ENCODE measurements around the gene KIF3A.
"Not testable (repeated sequence)": the region's sequence is repeated elsewhere in the genome, so short reads cannot be mapped to it uniquely, and the experiment has no call there.

KIF3A gene

DNA sequence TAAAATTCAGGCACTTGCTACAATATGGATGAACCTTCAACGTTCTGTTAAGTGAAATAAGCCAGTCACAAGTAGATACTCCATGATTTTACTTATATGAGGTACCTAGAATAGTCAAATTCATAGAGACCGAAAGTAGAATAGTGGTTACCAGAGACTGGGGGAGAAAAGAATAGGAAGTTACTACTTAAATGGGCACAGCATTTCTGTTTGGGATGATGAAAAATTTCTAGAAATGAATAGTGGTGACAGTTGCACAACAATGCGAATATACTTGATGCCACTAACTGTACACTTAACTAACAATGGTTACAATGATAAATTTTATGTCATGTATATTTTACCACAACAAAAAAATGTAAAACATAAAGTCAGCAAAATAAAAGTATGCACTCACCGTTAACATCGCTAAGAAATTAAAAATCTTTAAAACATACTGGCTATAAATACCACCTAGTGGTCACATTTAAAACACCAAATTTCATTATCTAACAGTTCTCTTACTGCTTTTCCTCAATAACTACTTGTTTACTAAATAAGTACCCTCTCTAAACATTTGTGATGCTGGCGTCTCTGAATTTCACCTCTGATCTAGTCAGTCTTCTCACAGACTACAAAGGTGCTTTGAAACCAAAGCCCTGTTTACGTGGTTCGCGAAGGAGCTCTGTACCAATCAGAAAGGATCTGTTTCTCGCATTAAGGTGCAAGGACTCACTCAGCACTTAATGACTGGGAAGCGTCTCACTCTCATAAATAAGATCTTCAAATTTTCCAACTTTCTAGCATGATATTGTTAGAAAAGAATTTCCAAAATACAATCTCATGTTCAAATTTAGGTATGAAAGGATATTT lies 22.7 kb downstream of the KIF3A start:
- DNase-seq, result no peak

DNA sequence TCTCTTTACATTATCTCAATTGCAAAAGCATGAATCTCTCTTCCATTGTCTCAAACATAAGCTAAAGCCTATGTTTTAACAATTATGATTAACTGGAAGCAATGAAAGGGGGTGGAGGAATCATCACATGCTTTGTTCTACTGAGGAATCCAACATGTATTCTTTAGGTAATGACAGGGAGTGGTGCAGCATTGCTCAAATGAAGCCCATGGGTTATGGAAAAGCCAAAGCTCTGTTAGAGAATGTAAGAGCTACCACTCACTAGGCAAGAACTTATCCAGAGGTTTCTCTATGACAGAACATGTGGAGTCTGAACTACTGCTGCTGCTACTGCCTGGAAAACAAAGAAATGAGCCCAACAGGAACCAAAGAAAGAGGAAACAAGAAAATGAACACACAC lies 28.7 kb downstream of the KIF3A start:
- no peak for DNase-seq

DNA sequence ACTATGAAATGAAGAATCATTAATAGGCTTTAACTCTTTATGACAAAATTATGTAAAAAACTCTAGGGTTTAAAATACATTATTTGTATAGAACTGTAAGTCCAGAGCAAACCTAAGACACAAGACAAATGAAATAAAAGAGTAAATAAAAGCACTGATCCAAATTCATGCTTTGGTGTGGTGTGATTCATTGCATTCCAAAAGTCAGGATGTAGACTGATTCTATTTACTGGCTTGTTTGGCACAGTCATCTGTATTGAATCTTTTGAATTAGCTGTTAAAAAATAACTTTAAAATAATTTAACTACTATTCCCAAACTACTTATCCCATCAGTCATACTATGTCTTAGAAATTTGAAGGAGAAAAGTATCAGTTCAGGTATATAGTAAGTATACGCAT lies 32.5 kb downstream of the KIF3A start:
- DNase-seq, result no peak

DNA sequence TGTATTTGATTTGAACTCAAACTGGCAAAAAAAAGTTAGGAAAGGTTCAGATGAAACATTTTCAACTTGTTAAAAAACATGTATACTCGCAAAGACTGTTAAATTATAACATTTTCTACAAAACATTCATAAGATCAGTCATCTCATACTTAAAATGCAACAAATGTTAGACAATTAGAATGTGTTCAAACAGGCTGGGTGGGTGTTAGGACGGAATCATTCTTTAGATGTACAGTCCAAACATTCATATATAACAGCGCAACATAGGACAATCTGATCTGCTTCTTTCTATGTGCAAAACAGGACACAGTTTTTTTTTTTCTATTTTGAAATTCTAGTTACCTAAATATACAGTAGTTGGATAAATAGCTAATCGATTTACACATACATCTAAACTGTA lies 41.4 kb downstream of the KIF3A start:
- DNase-seq, result no peak

DNA sequence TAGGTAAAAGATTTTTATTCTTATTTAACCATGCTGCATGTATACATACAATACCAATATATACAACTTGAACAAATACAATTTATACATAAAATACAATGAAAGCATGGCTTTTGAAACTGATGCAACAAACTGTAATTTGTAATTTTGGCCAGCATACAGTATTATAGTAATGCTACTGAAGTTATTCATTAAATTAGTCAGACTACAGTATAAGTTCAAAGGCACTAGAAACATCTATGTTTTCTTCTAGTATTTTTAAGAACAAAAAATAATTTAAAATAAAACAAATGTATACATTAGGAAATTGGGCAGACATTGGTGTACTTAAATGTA lies 44.7 kb downstream of the KIF3A start:
- no peak for DNase-seq

DNA sequence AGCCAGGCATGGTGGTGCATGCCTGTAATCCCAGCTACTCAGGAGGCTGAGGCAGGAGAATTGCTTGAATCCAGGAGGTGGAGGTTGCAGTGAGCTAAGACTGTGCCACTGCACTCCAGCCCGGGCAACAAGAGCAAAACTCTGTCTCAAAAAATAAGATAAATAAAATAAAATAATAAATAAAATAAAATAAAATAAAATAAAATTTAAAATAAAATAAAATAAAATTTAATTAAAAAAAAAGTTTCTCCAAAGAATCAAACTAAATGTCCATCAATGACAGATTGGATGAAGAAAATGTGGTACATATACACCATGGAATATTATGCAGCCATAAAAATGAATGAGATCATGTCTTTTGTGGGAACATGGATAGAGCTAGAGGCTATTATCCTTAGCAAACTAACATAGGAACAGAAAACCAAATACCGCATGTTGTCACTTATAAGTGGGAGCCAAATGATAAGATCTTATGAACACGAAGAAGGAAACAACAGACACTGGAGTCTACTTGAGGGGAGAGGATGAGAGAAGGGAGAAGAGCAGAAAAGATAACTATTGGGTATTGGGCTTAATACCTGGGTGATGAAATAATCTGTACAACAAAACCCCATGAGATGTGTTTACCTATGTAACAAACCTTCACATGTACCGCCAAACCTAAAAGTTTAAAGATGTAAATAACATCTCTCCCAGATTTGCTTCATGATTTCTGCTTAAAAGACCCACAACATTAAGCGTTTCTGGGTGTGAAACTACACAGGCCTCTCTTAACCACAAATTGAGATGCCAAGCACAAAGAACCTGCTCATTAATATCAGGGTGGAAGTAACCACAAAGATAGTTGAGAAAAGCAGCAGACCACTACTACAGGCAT lies 45.4 kb downstream of the KIF3A start:
- DNase-seq, result not testable (repeated sequence)

DNA sequence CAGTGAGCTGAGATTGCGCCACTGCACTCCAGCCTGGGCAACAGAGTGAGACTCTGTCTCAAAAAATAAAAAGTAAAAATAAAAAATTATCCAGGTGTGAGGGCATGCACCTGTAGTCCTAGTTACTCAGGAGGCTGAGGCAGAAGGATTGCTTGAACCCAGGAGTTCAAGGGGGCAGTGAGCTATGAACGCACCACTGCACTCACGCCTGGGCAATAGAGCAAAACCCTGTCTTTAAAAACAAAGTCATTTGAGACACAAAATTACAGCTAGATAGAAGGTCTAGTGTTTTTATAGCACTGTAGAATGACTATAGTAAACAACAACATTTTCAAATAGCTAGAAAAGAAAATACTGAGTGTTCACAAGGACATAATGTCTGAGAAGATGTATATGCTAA lies 47.2 kb downstream of the KIF3A start:
- no peak for DNase-seq

DNA sequence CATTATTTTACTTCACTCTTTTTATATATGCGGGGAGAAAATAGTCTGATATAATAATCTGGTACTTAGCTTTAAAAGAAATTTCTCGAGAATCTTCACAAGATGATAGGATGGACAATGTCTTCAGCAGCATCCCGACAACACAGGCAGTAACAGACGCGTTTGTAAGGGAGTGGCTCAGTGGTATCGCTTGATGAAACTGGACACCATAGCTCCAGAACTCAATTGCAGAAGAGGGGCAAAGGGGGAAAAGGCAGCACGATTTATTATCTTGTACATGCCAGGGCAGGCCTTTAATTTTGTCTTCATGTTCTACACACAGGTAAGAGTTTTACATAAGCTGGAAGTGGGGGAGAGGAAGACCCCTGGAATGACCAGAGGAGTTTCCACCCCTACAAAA lies 47.8 kb downstream of the KIF3A start:
- no peak for DNase-seq

DNA sequence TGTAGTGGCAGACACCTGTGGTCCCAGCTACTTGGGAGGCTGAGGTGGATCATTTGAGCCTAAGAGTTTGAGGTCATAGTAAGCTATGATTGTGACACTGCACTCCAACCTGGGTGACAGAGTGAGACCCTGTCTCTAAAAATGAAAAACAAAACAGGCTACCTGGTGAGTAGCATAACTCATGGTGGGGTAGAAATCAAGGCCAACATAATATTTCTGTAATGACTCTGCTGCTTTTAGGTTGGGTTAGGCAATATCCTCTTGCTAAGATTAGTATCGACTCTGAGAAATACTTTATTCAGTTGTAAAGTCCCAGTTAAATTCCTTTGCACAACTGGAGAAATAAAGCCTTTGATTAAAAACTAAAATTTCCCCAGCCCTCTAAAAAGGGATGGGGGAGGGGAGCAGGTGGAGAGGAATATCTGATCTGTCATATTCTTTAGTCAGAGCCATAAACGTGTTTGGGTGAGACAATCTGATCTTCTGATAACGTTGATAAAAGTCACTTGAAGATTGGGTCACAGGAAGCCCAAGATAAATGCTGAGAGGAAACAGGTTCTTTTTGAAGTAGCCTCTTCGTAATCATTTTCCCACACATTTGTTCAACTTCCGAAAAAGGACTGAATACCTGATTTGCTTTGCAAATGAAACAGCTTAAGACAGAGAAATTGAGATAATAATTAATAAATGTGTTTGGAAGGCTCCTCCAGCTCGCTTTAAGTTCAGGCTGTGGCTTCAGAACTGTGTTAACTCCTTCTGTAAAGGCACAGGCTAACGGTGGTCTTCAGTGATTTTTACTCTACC lies 48.6 kb downstream of the KIF3A start:
- no peak for DNase-seq

DNA sequence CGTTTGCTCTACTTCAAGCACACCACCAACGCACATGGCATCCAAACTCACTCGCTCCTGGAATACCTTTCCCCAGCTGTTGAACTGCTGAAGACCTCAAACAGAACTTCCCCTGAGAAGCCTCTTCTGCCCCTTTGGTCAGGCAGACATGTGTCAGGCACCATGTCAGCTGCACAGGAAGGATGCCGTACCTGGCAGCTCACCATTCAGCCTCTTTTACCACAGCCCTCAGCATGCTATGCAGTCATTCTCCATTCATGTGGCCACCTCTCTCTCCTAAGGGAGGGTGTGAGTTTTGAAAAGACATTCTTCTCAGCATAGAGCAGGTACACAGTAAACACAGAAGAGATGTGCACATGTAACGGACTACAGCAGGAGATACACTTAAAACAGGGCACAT lies 49.4 kb downstream of the KIF3A start:
- DNase-seq, result peak in 1 of 4 experiments; percentile 3

DNA sequence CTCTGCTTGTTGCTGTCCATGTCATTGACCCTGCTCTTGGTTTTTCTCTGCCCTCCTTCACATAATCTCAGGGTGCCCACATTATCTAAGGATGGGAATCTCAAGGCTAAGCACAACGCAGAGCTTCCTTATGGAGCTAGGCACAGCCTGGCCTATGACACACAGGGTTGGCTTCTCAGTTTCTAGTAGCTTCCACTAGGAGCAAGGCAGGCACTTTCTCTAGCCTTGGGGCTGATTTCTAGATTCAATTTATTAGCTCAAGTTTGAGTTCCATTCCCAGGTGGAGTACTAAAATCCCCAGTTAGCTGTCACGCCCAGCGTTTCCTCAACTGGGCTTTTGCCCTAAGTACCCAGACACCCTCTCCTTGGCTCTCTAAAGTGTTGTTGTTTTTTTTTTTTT lies 51.2 kb downstream of the KIF3A start:
- DNase-seq, result no peak

DNA sequence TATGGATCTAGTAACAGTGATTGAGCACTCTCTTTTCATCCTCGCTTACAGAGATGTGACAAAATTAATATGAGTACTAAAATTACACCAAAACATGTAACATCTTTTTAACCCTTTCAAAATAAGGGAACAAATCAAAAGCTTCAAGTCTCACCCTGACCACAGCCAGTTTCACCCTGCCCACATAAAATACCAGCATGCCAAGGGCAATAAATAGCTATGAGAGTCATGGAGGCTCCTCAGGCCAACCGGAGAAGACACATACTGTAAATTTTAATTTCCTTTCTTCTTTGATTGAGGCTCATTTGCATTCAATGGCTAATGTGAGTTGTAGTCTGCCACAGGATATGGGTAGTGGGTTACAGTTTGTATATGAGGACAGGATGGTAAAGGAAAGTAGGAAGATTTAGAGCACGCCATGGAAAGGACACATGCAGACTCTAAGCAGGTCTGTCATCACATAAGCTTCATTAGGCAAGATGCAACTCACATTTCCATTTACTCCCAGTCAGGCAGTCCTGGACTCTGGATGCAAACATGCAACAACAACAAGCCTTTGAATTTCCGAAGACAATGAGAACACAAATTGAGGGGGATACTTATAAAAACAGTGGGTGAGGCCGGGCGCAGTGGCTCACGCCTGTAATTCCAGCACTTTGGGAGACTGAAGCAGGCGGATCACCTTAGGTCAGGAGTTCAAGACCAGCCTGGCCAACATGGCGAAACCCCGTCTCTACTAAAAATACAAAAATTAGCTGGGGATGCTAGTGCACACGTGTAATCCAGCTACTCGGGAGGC lies 52.2 kb downstream of the KIF3A start:
- DNase-seq, result no peak

DNA sequence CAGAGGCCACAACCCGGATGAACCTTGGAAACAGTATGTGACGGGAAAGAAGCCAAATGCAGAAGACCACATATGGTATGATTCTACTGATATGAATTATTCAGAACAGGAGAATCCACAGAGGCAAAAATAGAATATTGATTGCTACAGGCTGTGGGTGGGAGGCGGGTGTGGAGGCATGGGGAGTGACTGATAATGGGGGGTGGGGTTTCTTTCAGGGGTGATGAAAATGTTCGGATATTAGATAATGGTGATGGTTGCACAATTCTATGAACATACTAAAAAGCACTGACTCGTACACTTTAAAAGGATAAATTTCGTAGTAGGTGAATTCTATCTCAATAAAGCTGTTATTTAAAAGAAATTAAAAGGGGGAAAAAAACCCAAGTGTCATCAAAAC lies 52.9 kb downstream of the KIF3A start:
- DNase-seq, result no peak

DNA sequence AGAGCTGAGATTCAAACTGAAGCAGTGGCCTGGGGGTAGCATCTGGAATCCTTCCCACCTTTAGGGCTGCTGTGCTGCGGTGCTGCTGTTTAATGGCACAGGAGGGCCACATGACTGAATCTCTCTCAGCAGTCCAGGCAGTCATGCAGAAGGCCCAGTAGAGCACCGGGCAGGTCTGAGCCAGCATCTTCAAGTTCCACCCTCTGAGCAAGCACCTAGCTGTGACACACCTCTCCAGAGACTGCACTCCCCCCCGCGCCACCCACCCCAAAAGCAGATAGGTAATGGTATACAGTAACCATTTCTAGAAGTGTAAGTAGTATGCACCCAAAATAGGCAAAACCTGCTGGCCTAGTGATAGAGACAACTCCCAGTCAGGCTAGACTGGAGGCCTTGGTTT lies 55.4 kb downstream of the KIF3A start:
- no peak for DNase-seq

DNA sequence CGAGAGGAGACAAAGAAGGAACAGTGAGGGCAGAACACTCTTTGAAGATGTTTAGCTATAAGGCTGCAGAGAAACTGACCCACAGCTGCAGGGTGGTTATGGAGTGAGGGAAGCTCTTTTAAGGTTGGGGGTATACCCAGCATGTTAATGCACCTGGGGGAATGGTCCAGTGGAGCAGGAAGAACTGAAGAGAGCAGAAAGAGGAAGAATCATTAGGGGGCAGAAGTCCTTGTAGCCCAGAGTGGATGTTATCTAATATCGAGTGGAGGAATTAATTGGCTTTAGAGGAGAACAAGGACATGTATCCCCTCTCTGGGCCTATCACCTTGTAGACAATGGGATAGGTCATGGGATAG lies 55.9 kb downstream of the KIF3A start:
- DNase-seq, result no peak

DNA sequence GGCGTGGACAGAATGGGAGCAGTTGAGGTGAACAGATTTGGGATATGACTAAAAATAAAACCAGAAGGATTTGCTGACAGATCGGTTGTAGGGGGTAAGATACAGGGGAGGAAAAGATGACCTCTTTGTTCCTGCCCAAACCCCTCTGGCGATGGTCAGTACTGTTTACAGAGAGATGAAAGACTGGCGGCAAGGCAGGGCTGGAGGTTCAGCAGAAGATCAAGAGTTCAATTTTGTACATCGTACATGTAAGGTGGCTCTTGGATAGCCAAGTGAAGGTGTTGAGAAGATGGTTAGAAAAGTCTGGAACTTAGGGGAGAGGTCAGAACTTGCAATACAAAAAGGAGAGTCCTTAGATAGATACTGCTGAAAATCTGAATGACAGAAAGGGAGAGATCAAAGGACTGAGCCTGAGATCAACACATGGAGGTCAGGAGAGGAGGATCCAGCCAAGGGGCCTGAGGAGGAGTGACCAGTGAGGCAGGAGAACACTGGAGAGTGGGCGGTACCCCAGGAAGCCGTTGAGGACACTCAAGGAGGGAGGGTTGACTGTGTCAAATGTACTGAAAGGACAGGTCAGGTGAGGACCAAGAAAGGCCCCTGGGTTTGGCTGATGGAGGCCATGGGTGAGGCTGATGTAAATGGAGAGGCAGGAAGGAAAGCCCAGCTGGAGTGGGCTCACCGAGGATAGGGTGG lies 56.4 kb downstream of the KIF3A start:
- DNase-seq, result no peak

DNA sequence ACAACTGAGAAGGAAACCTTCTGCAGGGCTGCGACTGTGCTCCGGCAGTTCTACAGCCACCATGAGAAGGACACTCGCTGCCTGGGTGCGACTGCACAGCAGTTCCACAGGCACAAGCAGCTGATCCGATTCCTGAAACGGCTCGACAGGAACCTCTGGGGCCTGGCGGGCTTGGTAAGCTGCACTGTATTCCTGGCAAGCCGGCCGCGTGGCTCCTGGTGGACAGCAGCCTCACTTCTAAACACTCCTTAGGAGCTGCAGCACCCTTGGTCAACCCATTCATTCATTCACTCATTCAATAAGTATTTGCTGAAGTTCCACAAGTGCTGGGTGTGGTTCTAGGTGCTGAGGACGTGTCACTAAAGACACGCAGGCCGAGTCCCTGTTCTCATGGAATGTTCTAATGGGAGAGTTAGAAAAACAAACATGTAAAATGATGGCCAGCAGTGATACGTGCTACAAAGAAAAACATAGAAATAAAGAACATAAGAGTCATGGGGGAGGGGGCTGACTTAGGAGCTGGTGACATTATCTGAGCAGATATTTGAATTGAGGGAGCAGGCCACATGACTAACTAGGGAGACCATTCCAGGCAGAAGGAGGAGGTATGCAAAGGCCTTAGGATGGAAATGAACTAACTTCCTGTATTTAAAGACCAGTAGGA lies 57.5 kb downstream of the KIF3A start:
- no peak for DNase-seq

DNA sequence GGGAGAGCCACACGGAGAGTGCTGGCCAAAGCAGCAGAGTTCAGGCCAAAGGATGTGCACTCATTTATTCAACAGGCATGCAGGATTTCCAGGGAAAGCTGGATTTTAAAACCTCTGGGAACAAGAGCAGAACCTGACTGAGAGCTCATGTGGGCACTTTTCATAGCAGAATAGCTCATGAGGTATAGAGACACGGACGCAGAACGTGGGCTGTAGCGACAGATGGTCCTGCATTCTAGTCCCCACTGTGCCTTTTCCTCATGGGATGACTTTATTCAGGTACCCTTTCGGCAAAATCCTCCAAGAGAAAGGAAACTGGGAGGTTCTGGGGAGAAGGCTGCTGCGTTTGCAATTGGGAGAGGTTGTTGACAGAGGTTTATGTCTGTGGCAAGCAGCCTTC lies 58.2 kb downstream of the KIF3A start:
- DNase-seq, result no peak

DNA sequence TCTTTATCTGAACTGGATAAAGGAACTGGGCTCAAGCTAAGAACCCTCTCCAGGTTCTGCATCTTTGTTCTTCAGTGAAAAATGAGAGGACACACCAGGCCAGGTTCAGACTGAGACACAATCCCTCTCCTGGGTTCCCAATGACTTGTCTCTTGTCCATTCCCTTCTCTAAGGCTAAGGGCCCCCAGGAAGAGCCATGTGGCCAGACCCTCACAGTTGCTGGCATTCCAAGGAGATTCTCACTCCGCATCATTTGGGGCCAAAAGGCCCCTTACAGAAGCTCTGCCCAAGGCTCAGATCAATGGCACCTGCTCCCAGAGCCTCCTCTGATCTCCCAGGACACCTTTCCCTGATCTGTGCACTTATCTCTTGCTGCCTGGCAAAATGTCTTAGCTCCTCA lies 58.6 kb downstream of the KIF3A start:
- no peak for DNase-seq

DNA sequence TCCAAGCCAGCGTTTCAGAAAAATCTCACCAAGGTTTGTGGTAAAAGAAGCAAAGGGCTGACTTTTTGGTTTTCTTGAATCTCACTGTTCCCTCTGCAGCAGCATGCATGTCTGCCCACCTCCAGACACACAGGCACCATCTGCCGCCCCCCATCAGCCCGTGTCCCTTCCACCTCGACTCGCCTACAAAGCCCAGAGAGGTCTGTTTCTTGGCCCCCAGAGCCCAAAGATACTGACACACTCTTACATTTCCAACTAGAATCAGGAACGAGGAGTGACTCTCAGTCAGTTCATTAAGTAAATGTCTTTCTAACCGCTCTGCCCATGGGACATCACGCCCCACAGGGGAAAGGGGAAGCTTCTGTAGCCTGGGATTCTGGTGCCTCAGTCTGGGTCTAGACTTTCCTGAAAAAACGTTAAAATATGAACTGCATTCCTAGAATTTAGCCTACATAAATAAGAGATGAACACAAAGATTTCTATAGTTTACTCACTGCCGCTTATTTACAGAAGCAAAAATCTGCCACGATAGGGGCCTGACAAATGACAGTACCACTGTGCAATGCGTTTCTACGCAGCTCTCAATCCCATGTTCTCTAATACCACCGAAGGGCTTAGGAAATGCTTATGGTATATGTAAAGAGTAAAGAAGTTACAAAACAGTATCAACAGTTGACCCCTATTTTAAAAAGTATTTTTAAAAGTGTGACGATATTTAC lies 59.5 kb downstream of the KIF3A start:
- no peak for DNase-seq

DNA sequence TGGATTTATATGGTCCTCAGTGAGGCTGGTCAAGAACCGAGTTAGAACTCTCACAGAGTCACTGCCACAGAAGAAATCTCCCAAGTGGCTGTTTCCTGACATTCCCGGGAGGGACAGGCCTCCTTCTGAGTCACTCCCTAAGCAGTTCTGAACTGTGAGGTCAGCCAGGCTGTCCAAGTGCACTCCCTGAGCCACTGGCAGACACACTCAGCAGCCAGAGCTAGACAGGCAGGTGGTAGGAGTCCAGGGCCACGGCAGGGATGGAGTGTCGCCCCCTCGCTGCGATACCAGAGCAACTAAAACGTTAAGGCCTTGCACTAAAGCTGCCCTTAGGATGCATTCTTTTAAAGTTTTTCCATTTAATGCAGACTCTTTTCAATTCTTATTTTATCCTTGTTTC lies 60.2 kb downstream of the KIF3A start:
- no peak for DNase-seq
